OCI-LY1 (cell line): ENCODE data around the gene SPATA17.

ENCODE experiments used
- EZH2 ChIP-seq: fragments of 200-600 bp; sonication (generic), shearing (Covaris generic); IDR thresholded peaks from 2 replicates; pipeline ENCODE4 v1.8.0; 2017; ENCODE audit warnings: borderline replicate concordance, mixed run types, mild to moderate bottlenecking, antibody characterized with exemption, low read length, moderate library complexity, mixed read lengths
- TF ChIP-seq, protein P1 (sequence below): fragments of 200-600 bp; sonication (generic), shearing (Covaris generic); IDR thresholded peaks from 2 replicates; pipeline ENCODE4 v1.5.1; 2017; ENCODE audit warnings: mild to moderate bottlenecking, antibody characterized with exemption, low read length, moderate library complexity, mixed read lengths

DNA sequence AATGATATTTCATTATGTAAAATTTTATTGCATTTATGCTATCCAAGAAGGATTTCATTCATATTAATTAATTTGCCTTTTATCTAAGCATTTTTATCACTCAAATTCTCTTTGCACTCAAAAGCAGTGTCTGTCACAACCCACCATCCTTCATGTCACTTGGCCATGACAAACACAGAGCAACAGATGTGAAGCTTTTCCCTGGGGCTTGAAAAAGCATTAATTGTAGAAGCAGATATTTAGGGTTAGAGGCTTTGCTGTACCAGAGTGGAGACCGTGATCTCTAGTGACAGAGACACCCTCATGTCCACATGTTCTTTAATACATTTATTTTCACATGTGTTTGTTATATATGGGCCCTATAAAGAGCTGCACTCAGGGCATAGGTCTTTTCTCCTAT is 230.5 kb downstream of the SPATA17 start:
- TF ChIP-seq, protein P1, sequence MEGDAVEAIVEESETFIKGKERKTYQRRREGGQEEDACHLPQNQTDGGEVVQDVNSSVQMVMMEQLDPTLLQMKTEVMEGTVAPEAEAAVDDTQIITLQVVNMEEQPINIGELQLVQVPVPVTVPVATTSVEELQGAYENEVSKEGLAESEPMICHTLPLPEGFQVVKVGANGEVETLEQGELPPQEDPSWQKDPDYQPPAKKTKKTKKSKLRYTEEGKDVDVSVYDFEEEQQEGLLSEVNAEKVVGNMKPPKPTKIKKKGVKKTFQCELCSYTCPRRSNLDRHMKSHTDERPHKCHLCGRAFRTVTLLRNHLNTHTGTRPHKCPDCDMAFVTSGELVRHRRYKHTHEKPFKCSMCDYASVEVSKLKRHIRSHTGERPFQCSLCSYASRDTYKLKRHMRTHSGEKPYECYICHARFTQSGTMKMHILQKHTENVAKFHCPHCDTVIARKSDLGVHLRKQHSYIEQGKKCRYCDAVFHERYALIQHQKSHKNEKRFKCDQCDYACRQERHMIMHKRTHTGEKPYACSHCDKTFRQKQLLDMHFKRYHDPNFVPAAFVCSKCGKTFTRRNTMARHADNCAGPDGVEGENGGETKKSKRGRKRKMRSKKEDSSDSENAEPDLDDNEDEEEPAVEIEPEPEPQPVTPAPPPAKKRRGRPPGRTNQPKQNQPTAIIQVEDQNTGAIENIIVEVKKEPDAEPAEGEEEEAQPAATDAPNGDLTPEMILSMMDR: no peak
- TF ChIP-seq EZH2: no peak
